ENCODE data around the gene BEND5.

The BEND5 gene

DNA sequence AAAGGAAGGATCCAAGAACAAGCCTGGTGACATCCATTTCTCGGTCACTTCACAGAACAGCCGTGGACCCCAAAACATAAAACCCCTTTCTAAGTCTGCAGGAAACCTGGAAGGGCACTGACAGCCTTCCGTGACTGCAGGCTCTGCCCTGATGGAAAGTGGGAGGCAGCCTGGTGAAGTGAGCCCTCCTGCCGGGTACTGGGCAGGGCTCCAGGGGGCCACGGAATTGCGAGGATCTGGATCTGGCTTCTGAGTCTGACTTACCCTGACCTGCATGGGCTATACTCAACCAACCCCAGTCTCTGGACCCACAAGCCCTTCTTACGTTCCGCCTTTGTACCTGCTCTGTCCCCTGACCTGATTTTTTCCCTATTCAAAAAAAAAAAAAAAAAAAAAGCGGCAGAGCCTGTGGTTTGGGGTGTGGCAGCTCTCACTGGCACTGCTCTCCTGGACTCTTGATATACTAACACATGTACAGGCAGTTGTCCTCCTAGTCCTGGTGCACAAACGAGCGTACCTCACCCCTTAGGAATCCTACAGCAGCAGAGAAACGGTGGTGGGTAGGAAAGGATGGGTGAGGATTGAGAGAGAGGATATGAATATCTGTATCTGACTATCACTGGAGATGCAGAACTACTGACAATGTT lies 82.9 kb downstream of the BEND5 start:
- Histone ChIP-seq H3K27ac (ENCODE audit: low read depth, low read length, poor library complexity, severe bottlenecking) (no peak overlapping the region), H3K4me1 (ENCODE audit: insufficient read depth, low read length, severe bottlenecking) (no peaks in the 10 kb centered on the region), H3K9ac (ENCODE audit: low read length) (no peak overlapping the region), H3K4me2 (ENCODE audit: low read length) (no peak overlapping the region), H4K20me1 (ENCODE audit: insufficient read depth, low read length) (no peaks in the 10 kb centered on the region), H3K27me3 (ENCODE audit: insufficient read depth, low read length) (no peaks in the 10 kb centered on the region), H3K36me3 (ENCODE audit: insufficient read depth, low read length) (no peaks in the 10 kb centered on the region), H3K79me2 (ENCODE audit: insufficient read depth, low read length) (no peaks in the 10 kb centered on the region), H2AFZ (ENCODE audit: low read length) (no peak overlapping the region), H3K9me3 (ENCODE audit: low read length) (no peaks in the 10 kb centered on the region), H3F3A (ENCODE audit: insufficient read depth, low read length) (no peaks in the 10 kb centered on the region), H3K4me3 (ENCODE audit: low read depth, low read length, poor library complexity, severe bottlenecking) (no peak overlapping the region), H3K9me2 (ENCODE audit: low read depth, low read length) (no peaks in the 10 kb centered on the region)
- TF ChIP-seq EZH2 (IDR thresholded peaks at IDR 0.05; ENCODE audit: borderline replicate concordance, low read length), result no peak
- TF ChIP-seq, protein P1, sequence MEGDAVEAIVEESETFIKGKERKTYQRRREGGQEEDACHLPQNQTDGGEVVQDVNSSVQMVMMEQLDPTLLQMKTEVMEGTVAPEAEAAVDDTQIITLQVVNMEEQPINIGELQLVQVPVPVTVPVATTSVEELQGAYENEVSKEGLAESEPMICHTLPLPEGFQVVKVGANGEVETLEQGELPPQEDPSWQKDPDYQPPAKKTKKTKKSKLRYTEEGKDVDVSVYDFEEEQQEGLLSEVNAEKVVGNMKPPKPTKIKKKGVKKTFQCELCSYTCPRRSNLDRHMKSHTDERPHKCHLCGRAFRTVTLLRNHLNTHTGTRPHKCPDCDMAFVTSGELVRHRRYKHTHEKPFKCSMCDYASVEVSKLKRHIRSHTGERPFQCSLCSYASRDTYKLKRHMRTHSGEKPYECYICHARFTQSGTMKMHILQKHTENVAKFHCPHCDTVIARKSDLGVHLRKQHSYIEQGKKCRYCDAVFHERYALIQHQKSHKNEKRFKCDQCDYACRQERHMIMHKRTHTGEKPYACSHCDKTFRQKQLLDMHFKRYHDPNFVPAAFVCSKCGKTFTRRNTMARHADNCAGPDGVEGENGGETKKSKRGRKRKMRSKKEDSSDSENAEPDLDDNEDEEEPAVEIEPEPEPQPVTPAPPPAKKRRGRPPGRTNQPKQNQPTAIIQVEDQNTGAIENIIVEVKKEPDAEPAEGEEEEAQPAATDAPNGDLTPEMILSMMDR (IDR thresholded peaks at IDR 0.05; ENCODE audit: low read length), result no peak

DNA sequence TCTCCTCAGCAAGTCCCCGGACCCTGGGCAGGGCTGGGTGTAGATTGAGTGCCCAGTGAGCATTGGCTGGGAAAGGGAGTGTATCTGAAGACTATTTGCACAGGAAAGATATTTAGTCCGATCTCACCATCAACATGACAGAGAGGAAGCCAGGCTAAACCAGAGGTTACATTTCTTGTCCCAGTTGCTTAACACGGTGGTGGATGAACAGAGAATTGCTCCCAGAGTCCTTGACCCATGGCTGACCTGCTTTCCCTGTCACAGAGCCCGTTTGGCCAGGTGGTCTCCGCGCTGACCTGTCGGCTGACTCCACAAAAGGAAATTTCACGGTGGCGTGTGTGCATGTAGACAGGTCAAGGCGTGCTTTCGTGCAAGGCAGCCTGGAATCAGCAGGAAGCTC lies 83.5 kb downstream of the BEND5 start:
- H3K4me2 ChIP-seq (ENCODE audit: low read length), result no peak overlapping the region
- no peaks in the 10 kb centered on the region for H3K27me3 ChIP-seq (ENCODE audit: insufficient read depth, low read length)
- no peak overlapping the region for H3K27ac ChIP-seq (ENCODE audit: low read depth, low read length, poor library complexity, severe bottlenecking)
- H4K20me1 ChIP-seq (ENCODE audit: insufficient read depth, low read length), result no peaks in the 10 kb centered on the region
- H3K4me1 ChIP-seq (ENCODE audit: insufficient read depth, low read length, severe bottlenecking), result no peaks in the 10 kb centered on the region
- H2AFZ ChIP-seq (ENCODE audit: low read length), result no peak overlapping the region
- no peak overlapping the region for H3K9ac ChIP-seq (ENCODE audit: low read length)
- no peak overlapping the region for H3K4me3 ChIP-seq (ENCODE audit: low read depth, low read length, poor library complexity, severe bottlenecking)
- no peaks in the 10 kb centered on the region for H3K9me2 ChIP-seq (ENCODE audit: low read depth, low read length)
- H3K36me3 ChIP-seq (ENCODE audit: insufficient read depth, low read length), result no peaks in the 10 kb centered on the region
- no peaks in the 10 kb centered on the region for H3K9me3 ChIP-seq (ENCODE audit: low read length)
- TF ChIP-seq EZH2 (IDR thresholded peaks at IDR 0.05; ENCODE audit: borderline replicate concordance, low read length), result no peak
- TF ChIP-seq, protein P1 (IDR thresholded peaks at IDR 0.05; ENCODE audit: low read length), result no peak
- no peaks in the 10 kb centered on the region for H3K79me2 ChIP-seq (ENCODE audit: insufficient read depth, low read length)
- no peaks in the 10 kb centered on the region for H3F3A ChIP-seq (ENCODE audit: insufficient read depth, low read length)

DNA sequence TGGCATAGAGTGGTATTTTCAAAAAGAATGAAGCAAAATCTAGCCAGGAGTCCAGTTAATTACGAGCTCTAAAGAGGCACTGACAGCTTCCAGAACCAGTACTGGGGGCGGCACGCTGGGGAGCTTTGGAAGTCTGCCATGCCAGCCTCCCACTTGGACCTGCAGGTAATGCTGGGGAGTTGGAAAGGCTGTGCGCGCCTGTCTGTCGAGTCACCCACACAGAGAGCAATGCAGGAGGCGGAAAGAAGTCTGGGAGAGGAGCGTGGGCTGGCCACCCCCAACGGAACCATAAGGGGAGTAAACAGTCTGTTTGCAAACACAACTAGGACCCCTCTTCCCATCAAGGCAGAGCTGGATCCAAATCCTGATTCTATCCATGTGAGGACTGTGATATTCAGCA lies 84.5 kb downstream of the BEND5 start:
- H3K4me1 ChIP-seq (ENCODE audit: insufficient read depth, low read length, severe bottlenecking), result no peaks in the 10 kb centered on the region
- H3K79me2 ChIP-seq (ENCODE audit: insufficient read depth, low read length), result no peaks in the 10 kb centered on the region
- no peak for TF ChIP-seq EZH2 (IDR thresholded peaks at IDR 0.05; ENCODE audit: borderline replicate concordance, low read length)
- TF ChIP-seq, protein P1 (IDR thresholded peaks at IDR 0.05; ENCODE audit: low read length), result no peak
- H3K4me2 ChIP-seq (ENCODE audit: low read length), result no peak overlapping the region
- no peaks in the 10 kb centered on the region for H3K36me3 ChIP-seq (ENCODE audit: insufficient read depth, low read length)
- no peak overlapping the region for H3K9ac ChIP-seq (ENCODE audit: low read length)
- H3K27me3 ChIP-seq (ENCODE audit: insufficient read depth, low read length), result no peaks in the 10 kb centered on the region
- H3K9me3 ChIP-seq (ENCODE audit: low read length), result no peaks in the 10 kb centered on the region
- H4K20me1 ChIP-seq (ENCODE audit: insufficient read depth, low read length), result no peaks in the 10 kb centered on the region
- no peak overlapping the region for H3K27ac ChIP-seq (ENCODE audit: low read depth, low read length, poor library complexity, severe bottlenecking)
- no peaks in the 10 kb centered on the region for H3F3A ChIP-seq (ENCODE audit: insufficient read depth, low read length)
- H2AFZ ChIP-seq (ENCODE audit: low read length), result no peak overlapping the region
- no peaks in the 10 kb centered on the region for H3K9me2 ChIP-seq (ENCODE audit: low read depth, low read length)
- H3K4me3 ChIP-seq (ENCODE audit: low read depth, low read length, poor library complexity, severe bottlenecking), result no peak overlapping the region

All from OCI-LY1 (cell line).